Parathyroid adenoma (tissue), 2 donors: ENCODE measurements around the gene SH3BP5L.

Source experiments
- H2AFZ ChIP-seq: fragments of 300-600 bp; sonication (generic); one replicate; pipeline ENCODE4 v1.7.0; 2017; ENCODE audit warnings: antibody characterized with exemption, mild to moderate bottlenecking
- H3K27ac ChIP-seq: fragments of 300-600 bp; sonication (generic); one replicate; pipeline ENCODE4 v1.7.0; 2017
- H3K27me3 ChIP-seq: fragments of 300-600 bp; sonication (generic); one replicate; pipeline ENCODE4 v1.7.0; 2017; ENCODE audit warnings: low read length; ENCODE audit not compliant: control insufficient read depth, insufficient read depth
- H3K36me3 ChIP-seq: fragments of 300-600 bp; sonication (generic); one replicate; pipeline ENCODE4 v1.7.0; 2017; ENCODE audit warnings: low read length; ENCODE audit not compliant: control insufficient read depth, insufficient read depth
- H3K4me1 ChIP-seq: fragments of 300-600 bp; sonication (generic); one replicate; pipeline ENCODE4 v1.7.0; 2017; ENCODE audit warnings: control low read depth
- H3K4me2 ChIP-seq: fragments of 300-600 bp; sonication (generic); one replicate; pipeline ENCODE4 v1.7.0; 2017; ENCODE audit warnings: low read length
- H3K4me3 ChIP-seq: fragments of 300-600 bp; sonication (generic); one replicate; pipeline ENCODE4 v1.7.0; 2017; ENCODE audit warnings: low read depth, low read length
- H3K79me2 ChIP-seq: fragments of 300-600 bp; sonication (generic); one replicate; pipeline ENCODE4 v1.7.0; 2017; ENCODE audit warnings: control low read depth
- H3K9ac ChIP-seq: fragments of 300-600 bp; sonication (generic); one replicate; pipeline ENCODE4 v1.7.0; 2017; ENCODE audit warnings: mild to moderate bottlenecking
- H3K9me3 ChIP-seq: fragments of 300-600 bp; sonication (generic); one replicate; pipeline ENCODE4 v1.7.0; 2017; ENCODE audit warnings: low read length; ENCODE audit not compliant: control insufficient read depth
- CTCF ChIP-seq: fragments of 300-600 bp; sonication (generic); IDR thresholded peaks from one replicate; pipeline ENCODE4 v1.7.0; 2017; ENCODE audit warnings: antibody characterized with exemption, mild to moderate bottlenecking
- donor health status: primary hyperparathyroidism.

The SH3BP5L gene

GRCh38 chr1:248825136-248825535 is 579 bp downstream of the SH3BP5L start:
- no peak for TF ChIP-seq CTCF
- Histone ChIP-seq H3K27me3 (no peaks in the 10 kb centered on the region), H3K9me3 (no peaks in the 10 kb centered on the region), H3K4me1 (peaks cover 3% of the 10 kb centered on the region), H3K36me3 (no peaks in the 10 kb centered on the region), H2AFZ (peak overlapping the region; percentile 82), H3K27ac (peak overlapping the region; percentile 96), H3K4me2 (peak overlapping the region; percentile 75), H3K9ac (no peak overlapping the region), H3K4me3 (peak overlapping the region; percentile 92), H3K79me2 (peaks cover 17% of the 10 kb centered on the region)

- Histone ChIP-seq H3K4me3 (peak overlapping the region; percentile 92), H3K36me3 (no peaks in the 10 kb centered on the region), H3K27me3 (no peaks in the 10 kb centered on the region), H3K27ac (no peak overlapping the region), H3K4me2 (peak overlapping the region; percentile 75), H2AFZ (no peak overlapping the region), H3K4me1 (peaks cover 3% of the 10 kb centered on the region), H3K9ac (no peak overlapping the region), H3K79me2 (peaks cover 17% of the 10 kb centered on the region), H3K9me3 (no peaks in the 10 kb centered on the region)
- TF ChIP-seq CTCF: no peak
These were observed 1.0 kb downstream of the SH3BP5L start for GRCh38 chr1:248824701-248825100.

DNA sequence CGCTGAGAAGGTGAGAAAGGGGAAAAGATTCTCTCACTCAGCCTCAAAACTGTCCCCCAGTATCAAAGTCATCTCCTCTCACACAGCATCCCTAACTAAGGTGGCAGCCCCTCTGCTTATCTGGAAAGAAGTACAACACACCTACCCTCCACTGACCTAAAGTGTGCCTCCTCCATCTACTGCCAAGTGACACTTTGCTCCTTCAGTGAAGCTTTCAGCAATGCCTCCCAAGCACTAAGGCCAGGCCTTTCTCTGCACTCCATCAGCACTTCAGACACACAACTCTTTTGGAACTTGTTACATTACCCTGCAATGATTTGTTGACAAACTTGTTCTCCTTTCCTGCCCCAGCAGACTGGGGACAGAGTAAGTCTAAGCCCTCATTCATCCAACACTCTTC is 1.4 kb downstream of the SH3BP5L start:
- TF ChIP-seq CTCF: no peak
- H3K9me3 ChIP-seq: no peaks in the 10 kb centered on the region
- H3K4me1 ChIP-seq: peaks cover 3% of the 10 kb centered on the region
- peak overlapping the region; percentile 75 for H3K4me2 ChIP-seq
- H3K27ac ChIP-seq: no peak overlapping the region
- no peak overlapping the region for H2AFZ ChIP-seq
- no peak overlapping the region for H3K4me3 ChIP-seq
- no peaks in the 10 kb centered on the region for H3K36me3 ChIP-seq
- H3K79me2 ChIP-seq: peaks cover 17% of the 10 kb centered on the region
- no peak overlapping the region for H3K9ac ChIP-seq
- no peaks in the 10 kb centered on the region for H3K27me3 ChIP-seq

- Histone ChIP-seq H3K9me3 (no peaks in the 10 kb centered on the region), H3K4me1 (peaks cover 3% of the 10 kb centered on the region), H2AFZ (no peak overlapping the region), H3K4me3 (no peak overlapping the region), H3K27ac (no peak overlapping the region), H3K36me3 (no peaks in the 10 kb centered on the region), H3K27me3 (no peaks in the 10 kb centered on the region), H3K79me2 (peaks cover 17% of the 10 kb centered on the region), H3K9ac (no peak overlapping the region), H3K4me2 (no peak overlapping the region)
- TF ChIP-seq CTCF: no peak
These were observed 2.2 kb downstream of the SH3BP5L start for GRCh38 chr1:248823517-248824001.
